Ramos (cell line): ENCODE data around the gene ANKRD23.

Experiments used
- in situ Hi-C: fragments of 300-500 bp; cut with MboI; formaldehyde crosslinking; loops from one replicate; pipeline ENCODE4 v1.14.3; 2022; ENCODE audit warnings: low sequenced_read_pairs; ENCODE audit not compliant: unreplicated experiment

The ANKRD23 gene

DNA sequence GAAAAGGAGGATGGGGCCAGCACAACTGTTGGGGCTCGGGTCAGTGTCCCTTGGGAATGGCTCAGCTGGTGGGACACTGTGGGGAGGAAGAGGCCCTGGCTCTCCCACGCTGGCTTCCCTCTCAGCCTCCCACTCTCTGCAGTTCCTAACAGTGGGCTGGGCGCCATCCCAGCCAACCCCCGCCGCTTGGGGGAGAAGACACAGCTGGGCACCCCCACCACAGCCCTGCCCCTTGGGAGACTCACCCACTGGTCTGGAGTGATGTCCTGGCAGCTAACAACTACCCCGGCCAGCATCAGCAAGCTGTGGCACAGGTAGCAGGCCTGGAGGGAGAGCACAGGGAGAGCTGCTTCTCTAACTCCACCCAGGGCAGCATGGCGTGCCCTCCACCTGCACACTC, 34.4 kb upstream of the ANKRD23 start:
- in situ Hi-C loops, result no loop called here

DNA sequence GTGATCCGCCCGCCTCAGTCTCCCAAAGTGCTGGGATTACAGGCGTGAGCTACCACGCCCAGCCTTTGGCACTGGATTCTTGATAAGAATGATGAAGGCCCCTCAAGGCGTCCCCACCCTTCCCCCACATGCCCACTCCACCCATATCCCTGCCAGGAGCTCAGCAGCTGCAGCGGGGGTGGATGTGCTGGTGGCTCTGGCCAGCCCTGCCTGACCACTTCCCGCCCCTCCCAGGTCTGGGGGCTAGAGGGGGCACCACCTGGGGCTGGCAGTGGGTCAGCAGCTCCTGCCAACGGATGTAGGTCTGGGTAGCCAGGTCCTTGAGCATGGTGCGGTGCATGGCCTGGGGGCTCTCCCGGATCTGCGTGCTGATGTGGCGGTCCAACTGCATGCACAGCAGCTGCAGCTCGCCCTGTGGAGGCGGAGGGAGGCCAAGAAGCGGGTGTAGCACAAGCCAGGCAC, 33.8 kb upstream of the ANKRD23 start:
- in situ Hi-C loops, result no loop called here

DNA sequence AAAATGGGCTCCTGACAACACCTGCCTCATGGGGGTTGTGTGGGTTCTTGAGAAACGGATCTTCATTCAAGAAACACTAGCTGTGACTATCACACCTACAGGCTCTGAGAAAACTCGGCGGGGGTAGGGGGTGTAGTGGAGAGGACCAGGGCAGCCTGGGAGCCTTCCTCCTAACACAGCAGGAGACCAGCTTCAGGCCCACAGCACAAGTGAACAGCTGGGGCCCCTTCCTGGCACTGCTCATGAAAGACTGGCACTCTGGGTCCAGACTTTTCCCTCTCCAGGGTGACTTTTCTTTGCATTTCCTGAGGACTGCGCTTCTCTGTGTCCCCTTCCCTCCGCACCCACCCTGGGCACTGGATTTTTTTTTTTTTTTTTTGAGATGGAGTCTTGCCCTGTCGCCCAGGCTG, 33.2 kb upstream of the ANKRD23 start:
- in situ Hi-C loops, result no loop called here

DNA sequence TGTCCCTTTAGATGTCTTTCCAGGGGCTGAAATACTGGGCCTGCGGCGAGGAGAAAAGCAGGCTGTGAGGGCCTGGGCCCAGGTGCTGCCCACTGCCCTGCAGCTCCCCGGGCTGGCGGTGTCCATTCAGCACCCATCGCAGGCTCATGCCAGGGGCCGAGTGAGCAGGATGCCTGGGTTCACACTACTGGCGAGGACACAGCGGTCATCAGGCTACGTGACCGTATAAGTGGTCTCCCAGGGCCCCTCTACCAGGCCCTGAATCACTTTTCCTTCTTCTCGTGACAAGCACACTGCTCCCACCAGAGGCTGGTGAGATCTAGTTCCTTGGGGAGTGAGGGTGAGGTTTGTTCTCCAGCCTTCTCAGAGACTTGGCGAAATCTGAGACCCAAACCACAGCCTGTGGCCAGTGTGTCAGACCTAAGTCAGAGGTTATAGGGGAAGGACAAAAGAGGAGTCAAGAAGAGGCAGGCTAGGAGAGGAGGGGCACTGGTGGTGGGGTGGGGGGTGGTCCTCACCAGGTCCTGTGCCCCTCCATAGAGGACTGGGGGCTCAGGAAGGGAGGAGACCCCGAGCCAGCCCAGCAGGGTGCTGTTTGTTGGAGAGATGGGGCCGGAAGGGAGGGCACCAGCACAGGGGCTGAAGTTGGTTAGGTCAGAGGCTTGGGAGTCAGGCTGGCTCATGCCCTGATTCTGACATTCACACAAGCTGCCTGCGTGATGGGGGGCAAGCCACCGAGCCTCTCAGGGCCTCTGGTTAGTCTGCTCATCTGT, 32.6 kb upstream of the ANKRD23 start:
- in situ Hi-C loops, result no loop called here

DNA sequence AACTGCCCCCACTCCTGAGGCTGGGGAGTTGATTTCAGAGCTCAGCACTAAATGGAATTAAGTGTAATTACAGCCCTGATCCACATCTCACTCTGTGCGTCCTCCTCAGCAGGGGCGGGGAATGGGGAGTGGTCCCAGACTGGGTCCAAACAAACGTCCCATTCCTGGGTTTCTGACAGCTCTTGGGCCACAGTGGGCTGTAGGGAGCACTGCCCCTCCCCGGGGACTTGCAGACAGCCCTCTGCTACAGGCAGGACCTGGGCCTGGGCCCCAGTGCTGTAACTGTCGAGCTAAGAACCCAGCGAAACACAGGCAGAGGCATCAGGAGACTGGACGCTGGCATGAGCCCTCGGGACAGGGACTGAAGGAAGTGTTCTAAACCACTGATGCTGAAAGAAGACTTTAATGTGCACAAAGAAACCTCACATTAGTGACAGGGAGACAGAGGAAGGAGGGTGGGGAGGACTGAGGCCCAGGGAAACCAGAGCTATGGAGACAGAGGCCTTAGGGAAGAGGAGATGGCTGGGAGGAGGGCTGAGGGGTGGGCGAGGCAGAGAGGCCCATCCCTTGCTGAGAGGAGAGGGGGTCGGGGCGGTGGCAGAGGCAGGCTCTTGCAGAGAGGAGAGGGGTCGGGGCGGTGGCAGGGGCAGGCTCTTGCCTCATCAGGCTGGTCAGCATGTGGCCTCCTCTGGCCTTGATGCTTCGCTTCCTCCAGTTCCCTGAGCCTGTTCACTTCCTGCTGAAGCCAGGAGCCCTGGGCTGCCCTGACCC, 31.9 kb upstream of the ANKRD23 start:
- in situ Hi-C loops, result no loop called here

DNA sequence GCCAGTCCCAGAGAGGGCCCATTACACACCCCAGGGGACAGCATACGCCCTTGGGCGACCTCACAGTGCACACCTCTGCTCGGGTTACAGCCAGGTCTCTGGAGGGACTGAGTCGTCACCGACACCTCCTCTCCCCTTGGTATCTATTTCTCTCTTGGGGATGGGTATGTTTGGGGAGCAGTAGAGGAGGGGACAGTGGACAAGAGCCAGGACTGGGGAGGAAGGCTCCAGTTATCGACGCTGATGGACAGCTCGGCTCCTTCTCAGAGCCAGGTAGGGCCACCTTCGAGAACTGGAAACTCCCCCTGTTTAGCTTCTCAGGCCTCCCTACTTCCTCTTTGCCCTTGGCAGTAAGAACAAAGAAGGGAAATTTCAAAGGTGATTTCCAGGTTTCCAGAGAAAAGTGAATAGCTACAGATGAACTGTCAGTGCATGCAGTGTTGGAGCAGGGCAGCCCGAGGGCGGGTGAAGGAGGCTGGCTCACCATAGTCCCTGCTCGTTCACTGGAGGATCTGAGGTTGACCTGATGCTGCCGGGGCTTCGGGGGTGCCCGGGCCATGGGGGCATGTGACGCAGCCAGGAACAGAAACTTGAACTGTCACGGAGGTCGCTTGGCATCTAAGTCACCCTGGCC, 30.5 kb upstream of the ANKRD23 start:
- in situ Hi-C loops, result no loop called here

DNA sequence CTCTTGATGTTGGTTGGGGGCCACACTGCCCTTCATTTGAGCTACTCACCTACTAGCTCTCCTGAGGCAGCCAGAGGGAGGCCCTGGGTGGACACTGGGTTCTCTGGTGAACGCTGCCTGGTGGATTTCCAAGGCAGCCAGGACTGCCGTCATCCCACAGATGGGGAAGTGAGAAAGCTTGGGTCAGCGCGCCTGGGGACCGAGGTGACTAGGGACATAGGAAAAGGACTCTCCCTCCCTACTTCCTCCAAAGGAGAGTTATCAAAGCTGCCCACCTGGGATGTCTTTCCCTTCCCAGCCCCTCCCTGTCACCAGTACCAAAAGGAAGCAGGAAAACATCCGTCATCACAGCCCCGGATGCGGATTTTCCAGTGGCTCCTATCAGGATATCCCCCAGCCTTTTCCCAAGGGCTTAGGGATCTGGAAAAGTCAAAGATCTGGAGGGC, 29.9 kb upstream of the ANKRD23 start:
- in situ Hi-C loops, result no loop called here

DNA sequence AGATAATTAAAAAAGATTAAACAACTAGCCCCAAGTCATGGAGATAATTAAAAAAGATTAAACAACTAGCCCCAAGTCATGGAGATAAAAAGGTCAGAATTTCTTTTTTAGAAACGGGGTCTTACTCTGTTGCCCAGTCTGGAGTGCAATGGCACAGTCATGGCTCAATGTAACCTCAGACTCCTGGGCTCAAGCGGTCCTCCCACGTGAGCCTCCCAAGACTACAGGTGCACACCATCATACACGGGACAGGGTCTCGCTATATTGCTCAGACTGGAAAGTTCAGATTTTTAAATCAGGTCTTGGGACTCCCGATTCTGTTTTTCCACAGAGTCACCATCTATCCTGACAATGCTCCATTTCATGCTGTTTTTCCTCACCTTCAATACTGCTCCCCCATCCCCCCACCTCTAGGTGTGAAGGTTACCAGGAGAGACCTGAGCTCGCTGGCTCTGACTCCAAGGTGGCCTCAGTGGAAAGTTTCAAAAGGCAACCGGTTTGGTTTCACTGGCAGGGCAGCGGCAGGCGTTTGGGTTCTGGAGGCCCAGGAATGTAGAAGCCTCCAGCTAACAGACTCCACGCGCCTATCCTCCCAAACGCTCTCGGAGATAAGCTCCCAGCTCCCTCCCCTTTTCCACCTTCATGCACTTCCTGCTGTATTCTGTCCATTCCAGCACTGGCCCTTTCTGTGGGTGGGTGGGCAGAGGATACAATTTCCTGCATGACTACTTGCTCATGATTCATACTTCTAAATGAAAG, 28.9 kb upstream of the ANKRD23 start:
- in situ Hi-C loops, result no loop called here

DNA sequence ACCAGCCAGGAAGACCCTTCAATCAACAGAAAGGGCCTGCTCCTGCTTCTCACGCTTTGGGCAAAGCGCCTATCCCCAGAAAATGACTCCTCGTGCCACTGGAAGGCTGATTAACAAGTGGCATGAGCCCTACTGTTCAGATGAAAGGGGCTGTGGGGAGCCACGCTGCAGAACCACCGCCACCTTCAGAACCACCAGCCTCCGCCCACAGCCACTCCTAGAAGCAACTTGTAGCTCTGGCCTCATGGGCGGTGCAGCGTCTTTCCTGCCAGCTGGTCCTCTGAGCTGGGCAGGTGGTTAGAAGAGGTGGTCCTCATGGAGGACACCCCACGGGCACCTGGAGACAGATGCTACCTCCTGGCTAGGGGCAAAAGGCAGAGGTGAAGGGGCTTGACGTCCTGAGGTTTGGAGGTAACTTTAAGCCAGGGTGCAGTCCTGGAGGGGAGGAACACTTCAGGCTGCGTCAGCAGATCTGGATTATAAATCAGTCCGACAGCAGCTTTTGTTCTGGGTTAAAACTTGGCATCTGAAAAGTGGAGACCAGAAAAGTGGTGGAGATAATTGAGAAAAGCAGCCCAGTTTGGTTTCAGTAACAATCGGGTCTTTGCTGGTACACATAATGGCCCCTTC, 26.9 kb upstream of the ANKRD23 start:
- in situ Hi-C loops, result no loop called here

DNA sequence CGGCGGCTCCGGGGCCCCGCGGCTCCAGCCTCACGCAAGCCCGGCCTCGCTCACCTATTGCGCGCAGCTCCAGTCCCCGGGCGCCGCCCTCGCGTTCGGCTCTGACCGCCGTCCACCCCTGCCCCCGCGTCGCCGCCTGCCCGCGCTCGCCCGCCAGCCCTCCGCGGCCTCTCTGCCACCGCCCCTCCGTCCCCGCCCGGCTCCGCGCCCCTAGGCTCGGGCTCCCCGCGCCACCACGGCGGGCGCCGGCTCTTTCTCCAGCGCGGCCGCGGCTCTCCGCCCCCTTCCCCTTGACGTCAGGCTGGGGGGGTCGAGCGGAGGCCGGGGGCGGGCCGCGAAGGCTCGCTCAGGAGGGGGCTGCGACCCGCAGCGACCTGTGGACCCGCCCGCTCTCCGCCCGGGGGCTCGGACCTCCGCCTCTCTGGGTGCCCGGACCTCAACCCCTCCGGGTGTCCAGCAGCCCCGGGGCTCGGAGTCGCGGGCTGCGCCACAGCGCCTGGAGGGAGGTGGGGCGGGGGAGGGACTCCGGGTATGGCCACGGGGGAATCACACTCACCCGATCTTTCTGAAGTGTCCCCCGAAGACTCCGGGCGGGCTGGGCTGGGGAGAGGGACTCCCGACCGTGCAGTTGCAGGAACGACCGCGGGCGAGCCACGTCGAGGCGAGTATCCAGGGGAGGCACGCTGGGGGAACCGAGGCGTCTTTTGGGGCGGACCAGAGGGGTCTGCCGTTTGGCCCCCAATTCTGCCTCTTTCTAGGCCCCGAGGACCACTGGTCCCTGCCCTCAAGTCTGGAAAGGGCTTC, 26.2 kb upstream of the ANKRD23 start, which contains the start of gene SEMA4C:
TSS of gene SEMA4C (minus strand) at position 259 of the 804 bp plus-strand sequence. CDS start 2,194 bp downstream, outside the sequence.
- in situ Hi-C loops, result no loop called here

DNA sequence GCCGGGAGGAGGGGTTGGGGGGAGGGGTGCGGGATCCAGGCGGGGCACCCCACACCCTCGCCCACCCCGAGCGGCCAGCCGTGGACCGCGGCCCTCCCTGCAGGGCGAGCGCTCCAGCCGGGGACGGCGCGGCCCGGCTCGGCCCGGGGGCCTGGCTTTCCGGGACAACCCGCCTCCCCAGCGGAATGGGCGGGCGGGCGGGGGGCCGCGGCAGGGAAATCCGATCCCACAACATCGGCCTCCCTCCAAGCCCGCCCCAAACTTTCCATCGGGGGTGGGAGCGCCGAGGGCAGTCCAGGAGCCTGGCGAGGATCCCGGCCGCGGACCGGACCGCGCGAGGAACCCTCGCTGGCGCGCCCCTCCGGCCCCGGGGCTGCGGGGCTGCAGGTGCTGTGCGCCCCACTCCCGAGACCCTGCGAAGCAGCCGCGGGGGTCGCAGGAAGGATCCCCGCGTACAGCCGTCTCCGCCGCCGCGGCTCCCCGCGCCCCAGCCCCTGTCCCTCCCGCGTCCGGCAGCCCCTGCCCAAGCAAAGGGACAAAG, 25.5 kb upstream of the ANKRD23 start:
- in situ Hi-C loops, result no loop called here

DNA sequence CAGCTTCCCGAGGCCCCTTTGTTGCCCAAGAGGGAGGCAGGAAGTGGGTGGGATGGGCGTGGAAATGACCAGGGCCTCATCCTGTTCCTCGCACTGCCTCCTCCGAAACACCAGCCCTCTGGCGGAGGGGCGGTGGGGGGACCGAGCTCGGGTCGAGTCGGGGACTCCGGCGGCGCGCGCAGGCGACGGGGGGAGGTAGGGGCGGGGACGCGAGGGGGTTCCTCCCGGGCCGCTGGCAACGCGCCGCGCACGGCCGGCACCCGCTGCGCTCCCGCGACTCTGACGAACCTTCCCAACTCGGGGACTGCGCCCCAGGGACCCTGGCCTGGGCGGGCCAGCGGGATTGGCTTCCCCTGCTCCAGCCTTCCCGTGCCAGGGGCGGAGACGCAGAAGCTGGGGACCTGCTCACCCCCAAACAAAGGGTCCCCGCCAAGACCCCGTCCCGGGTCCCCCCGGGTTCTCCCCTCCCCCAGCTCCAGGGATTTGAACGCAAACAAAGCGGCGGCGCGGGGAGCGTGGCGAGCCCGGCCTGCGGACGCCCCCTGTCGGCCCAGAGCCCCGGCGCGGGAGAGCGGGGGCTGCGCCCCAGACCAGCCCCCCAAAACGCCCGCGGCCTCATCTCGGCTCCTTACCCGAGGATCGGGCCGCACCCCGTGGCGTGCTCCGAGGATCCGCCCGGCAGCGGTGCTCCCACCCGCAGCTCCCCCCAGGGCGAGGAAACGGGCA, 24.9 kb upstream of the ANKRD23 start:
- in situ Hi-C loops, result no loop called here

DNA sequence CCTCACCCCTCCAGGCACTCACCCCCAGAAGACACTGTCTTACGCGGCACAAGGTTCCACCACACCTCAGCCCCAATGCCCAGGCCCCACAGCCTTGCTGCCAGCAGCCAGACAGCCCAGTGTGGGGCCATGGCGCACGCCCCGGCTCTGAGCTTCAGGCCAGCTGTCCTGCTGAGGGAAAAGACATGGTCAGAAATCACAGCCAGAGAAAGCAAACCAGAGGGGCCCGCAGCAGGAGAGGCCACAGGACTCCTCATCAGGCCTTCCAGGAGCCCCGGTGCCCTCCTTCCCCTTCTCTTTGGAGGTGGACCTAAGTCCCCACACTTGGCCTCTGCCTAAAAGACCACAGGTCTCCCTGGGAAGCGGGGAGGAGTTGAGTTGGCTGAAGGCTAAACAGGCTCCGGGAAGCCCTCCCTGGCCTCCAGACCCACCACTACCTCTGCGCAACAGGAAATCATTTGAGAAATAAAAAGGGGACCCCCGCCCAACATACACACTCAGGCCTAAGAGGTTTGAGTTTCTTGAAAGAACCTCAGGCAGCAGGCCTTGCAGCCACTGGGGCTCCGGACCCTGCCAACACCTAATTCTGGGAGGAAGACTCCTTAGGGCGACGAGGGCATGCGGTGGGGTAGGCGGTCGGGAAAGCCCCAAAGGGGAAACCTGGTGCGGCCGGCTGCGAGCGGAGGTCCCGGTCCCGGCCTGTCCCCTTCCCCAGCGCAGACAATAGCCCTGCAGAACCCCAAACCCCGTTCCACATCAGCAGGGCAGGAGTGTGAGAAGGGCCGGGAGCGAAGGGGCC, 24.1 kb upstream of the ANKRD23 start:
- in situ Hi-C loops, result no loop called here

DNA sequence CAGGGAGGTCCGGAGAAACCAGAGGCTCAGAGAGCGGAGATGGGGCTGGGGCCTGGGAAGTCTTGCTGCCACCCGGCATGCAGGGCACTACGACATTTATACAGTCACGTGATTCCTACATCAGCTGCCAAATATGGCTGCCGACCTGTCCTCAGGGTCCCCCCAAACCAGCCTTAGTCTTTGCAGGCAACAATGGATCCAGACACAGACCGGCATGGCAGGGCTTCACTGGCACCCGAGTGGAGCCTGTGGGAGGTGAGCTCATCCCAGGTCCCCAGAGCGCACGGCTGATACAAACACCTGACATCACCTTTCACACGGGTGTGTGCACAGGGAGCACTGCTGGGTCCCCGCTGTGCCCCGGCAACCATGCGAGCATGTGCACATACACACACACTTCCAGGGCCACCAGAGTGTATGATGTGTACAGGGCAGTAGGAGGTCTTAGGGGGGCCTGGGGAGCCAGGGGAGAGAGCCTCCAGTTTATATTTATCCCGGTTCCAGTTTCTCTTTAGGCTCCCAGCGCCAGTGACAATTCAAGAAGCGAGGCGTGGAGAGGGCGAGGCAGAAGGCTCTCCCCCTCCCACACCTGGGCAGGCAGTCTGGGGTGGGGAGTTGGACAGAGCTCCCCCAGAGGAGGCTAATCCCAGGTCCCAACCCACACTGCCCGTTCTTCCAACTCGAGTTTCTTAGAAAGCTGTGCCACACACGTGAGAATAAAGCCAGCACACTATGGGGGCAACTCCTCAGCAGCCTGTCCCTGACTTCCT, 23.4 kb upstream of the ANKRD23 start:
- in situ Hi-C loops, result no loop called here

DNA sequence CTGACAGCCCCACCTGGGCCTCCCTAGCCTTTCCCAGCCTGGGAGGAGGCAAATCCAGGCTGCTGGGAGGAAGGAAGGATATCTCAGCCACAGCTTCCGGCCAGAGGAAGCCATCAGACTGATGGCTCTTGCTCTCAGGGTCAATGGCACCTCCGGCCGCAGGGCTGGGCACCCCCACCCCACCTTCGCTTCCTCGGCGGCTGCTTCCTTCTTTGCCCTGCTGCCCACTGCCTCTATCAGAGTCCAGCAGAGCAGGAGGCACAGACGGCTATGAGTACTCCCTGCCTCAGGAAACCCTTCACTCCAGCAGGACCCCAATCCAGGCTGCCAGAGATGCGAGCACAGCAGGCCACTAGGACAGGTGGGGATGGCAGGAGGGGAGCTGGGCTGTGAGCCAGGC, 22.8 kb upstream of the ANKRD23 start:
- in situ Hi-C loops, result no loop called here

DNA sequence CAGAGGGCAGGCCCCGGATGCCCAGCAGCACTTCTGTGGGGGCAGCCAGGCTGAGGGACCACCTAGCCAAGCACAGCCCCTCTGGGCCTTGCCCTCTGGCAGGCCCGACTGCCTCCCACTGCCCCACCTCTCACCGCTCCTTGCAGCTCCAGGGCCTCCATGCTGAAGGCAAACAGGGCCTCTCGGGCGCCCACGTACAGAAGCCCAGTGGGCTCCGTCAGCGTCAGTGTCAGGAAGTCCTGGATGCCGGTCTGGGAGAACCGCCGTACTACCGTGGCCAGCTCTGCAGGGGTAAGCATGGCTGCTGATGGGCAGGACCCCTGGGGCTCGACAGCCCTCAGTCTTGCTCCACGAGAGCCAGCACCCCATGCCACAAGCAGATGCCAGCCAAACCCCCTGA, 22.3 kb upstream of the ANKRD23 start:
- in situ Hi-C loops, result no loop called here

DNA sequence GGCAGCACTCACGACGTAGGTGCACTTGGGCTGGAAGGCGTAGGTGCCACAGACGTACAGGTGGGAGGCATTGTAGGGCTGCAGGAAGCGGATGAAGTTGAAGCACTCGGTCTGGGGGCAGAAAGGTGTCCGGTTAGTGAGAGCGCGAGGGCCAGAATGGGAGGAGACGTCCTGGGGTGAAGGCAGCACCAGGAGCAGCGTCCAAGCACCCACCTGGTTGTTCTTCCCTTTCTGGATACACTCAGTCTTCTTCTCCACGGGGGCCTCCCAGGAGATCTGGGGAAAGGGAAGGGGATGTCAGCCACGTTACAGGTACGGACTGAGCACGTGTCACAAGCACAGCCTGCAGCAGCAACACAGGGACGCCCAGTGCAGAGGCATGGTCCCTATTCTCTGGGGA, 21.8 kb upstream of the ANKRD23 start:
- in situ Hi-C loops, result no loop called here
